IPS-18c (cell line): ENCODE results near the gene MLYCD.
A peak's percentile ranks its signal among the peaks of the same experiment; 100 is the strongest.

Experiments used
- H3K4me3 ChIP-seq: 2 replicates; pipeline ENCODE4 v1.7.0; 2013; ENCODE audit warnings: low read depth, mild to moderate bottlenecking, low read length, moderate library complexity; ENCODE audit not compliant: insufficient read depth
- H3K9me3 ChIP-seq: one replicate; pipeline ENCODE4 v1.6.1; 2013; ENCODE audit warnings: mild to moderate bottlenecking, low read length, moderate library complexity; ENCODE audit not compliant: control insufficient read depth, insufficient read depth

Gene MLYCD

GRCh38 chr16:83958137-83958845 is 59.4 kb downstream of the MLYCD start:
- Histone ChIP-seq H3K9me3 (no peaks in the 10 kb centered on the region), H3K4me3 (no peak overlapping the region)

GRCh38 chr16:83958846-83959565 is 60.1 kb downstream of the MLYCD start:
- Histone ChIP-seq H3K4me3 (no peak overlapping the region), H3K9me3 (no peaks in the 10 kb centered on the region)

GRCh38 chr16:83959656-83960434 is 60.9 kb downstream of the MLYCD start:
- Histone ChIP-seq H3K9me3 (no peaks in the 10 kb centered on the region), H3K4me3 (no peak overlapping the region)

GRCh38 chr16:83960521-83961249 is 61.8 kb downstream of the MLYCD start:
- H3K9me3 ChIP-seq, result no peaks in the 10 kb centered on the region
- H3K4me3 ChIP-seq, result no peak overlapping the region

- Histone ChIP-seq H3K4me3 (no peak overlapping the region), H3K9me3 (no peaks in the 10 kb centered on the region)
These were observed 62.7 kb downstream of the MLYCD start for GRCh38 chr16:83961591-83961990.

GRCh38 chr16:83963277-83964119 is 64.6 kb downstream of the MLYCD start:
- Histone ChIP-seq H3K4me3 (no peak overlapping the region), H3K9me3 (no peaks in the 10 kb centered on the region)

- H3K4me3 ChIP-seq, result no peak overlapping the region
- no peaks in the 10 kb centered on the region for H3K9me3 ChIP-seq
These were observed 65.9 kb downstream of the MLYCD start for GRCh38 chr16:83964684-83965443.

- Histone ChIP-seq H3K4me3 (no peak overlapping the region), H3K9me3 (no peaks in the 10 kb centered on the region)
These were observed 66.7 kb downstream of the MLYCD start for GRCh38 chr16:83965444-83966152.

GRCh38 chr16:83966153-83966696 is 67.3 kb downstream of the MLYCD start:
- Histone ChIP-seq H3K9me3 (no peaks in the 10 kb centered on the region), H3K4me3 (no peak overlapping the region)

- Histone ChIP-seq H3K9me3 (no peaks in the 10 kb centered on the region), H3K4me3 (no peak overlapping the region)
These were observed 68.2 kb downstream of the MLYCD start for GRCh38 chr16:83967091-83967490.

- H3K9me3 ChIP-seq, result no peaks in the 10 kb centered on the region
- H3K4me3 ChIP-seq, result peak within 1 kb of the TSS; percentile 44
These were observed 69.0 kb downstream of the MLYCD start, which contains the start of gene NECAB2 for GRCh38 chr16:83967838-83968305. Gene NECAB2 (plus strand): TSS chr16:83968244. CDS start chr16:83968649, 405 bp downstream.

GRCh38 chr16:83968306-83968851 is 69.5 kb downstream of the MLYCD start:
- H3K9me3 ChIP-seq, result no peaks in the 10 kb centered on the region
- H3K4me3 ChIP-seq, result peak overlapping the region; percentile 44; the same call in 1 of the 2 replicates

- Histone ChIP-seq H3K9me3 (no peaks in the 10 kb centered on the region), H3K4me3 (peak overlapping the region; percentile 44)
These were observed 70.2 kb downstream of the MLYCD start for GRCh38 chr16:83968891-83969649.

GRCh38 chr16:83969771-83970429 is 71.0 kb downstream of the MLYCD start:
- Histone ChIP-seq H3K4me3 (no peak overlapping the region), H3K9me3 (no peaks in the 10 kb centered on the region)
